ENCODE measurements around the gene RNPS1.

DNA sequence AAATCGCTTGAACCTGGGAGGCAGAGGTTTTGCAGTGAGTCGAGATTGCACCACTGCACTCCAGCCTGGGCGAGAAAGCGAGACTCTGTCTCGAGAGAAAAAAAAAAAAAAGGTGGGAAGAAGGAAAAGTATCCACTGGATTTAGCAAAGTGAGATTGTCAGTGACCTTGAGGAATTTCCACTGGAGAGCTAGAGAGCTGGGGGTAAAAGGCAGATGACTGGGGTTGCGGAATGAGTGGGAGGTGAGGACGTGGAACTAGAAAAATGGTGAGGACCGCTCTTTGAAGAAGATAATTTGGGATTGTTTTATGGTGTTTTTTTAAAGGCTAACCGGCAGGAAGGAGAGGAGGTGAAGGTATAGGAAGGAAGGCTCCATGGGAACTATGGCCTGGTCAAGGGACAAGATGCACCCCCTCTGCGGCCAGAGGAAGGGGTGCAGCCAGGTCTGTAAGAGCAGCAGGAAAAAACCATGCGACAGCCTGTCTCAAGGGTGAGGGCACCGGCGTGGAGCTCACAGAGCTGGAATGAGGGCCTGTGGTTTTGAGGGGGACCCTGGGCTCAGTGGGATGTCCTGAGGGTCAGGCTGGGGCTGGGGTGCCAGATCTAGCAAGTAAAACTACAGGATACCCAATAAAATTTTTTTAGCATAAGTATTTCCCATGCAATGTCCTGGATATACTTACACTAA lies 63.4 kb downstream of the RNPS1 start:
- TF ChIP-seq NFRKB (IDR thresholded peaks at IDR 0.05): no peak
- TF ChIP-seq FOXM1 (IDR thresholded peaks at IDR 0.05; ENCODE audit: borderline replicate concordance): no peak
- TF ChIP-seq SUZ12 (IDR thresholded peaks at IDR 0.05): no peak
- TF ChIP-seq HDGF (IDR thresholded peaks at IDR 0.05; ENCODE audit: borderline replicate concordance): no peak
- TF ChIP-seq BHLHE40 (IDR thresholded peaks at IDR 0.05; ENCODE audit: borderline replicate concordance): no peak
- no peak for TF ChIP-seq FOXA1 (IDR thresholded peaks at IDR 0.05)
- TF ChIP-seq ARNT (IDR thresholded peaks at IDR 0.05): no peak
- TF ChIP-seq ZNF384 (IDR thresholded peaks at IDR 0.05): no peak
- no peak for TF ChIP-seq ELF4 (IDR thresholded peaks at IDR 0.05)
- no peak for TF ChIP-seq SP1 (IDR thresholded peaks at IDR 0.05)
- TF ChIP-seq PKNOX1 (IDR thresholded peaks at IDR 0.05): no peak
- no peak for TF ChIP-seq L3MBTL2 (conservative IDR thresholded peaks at IDR 0.05)

All from HEK293T (cell line).